DMS53 treated with DMSO at 0.1 percent for 48 hours (cell line): ENCODE measurements around the gene RPS3.

Experiments
- DNase-seq: peaks from one replicate; lab custom pipeline; 2025; ENCODE audit not compliant: unreplicated experiment; lab: John Stamatoyannopoulos, UW

RPS3 gene

DNA sequence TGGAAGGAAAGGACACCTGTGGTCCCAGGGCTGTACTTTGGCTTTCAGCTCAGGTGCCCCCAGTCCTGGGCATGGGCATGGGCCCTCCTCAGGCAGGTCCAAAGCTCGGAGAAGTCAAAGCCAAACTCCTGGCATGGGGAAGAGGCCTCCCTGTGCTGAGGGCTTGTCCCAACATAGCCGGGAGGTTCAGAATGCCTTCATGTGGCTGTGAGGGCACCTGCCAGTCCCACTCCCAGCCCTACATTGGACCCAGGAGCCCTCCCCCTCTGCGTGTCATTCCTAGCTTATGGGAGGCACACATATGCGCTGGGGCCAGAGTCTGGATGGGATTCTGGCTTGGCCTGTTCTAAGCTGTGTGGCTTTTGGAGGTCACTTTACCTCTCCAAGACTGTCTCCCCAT lies 34.7 kb downstream of the RPS3 start:
- DNase-seq, result no peak

GRCh38 chr11:75434886-75435570 lies 35.7 kb downstream of the RPS3 start:
- no peak for DNase-seq

DNA sequence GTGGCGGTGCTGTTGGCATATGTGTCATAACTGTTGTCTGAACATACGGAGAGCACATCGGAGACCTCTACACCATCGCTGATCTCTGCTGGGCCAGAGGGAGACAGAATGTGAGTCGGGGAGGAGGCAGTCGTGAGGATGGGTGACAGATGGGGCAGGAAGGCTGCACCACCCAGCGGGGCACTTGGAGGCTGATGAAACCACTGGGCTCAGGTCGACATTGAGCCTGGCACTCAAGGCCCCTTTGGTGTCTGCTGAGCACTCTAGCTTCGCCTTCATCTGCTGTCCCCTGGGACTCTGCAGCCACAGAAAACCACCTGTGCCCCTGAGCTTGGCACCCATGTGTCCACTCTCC lies 36.2 kb downstream of the RPS3 start:
- no peak for DNase-seq

DNA sequence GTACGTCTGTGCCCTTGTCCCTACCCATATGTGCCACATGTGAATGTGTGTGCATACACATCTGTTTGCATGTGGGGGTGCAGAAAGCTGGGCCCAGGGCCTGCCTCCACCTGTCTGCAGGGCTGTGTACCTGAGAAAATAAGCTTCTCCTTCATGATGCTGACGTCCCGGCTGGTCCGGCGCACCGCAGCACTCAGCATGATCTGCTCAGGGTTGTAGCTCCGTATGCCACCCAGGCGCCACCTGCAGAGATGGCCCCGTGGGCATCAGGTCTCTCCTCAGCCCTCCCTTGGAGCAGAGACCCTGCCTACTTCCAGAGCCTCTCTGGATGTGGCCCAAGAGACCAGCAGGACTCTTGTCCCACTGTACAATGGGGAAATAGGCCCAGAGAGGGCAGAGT lies 37.5 kb downstream of the RPS3 start:
- DNase-seq, result no peak

DNA sequence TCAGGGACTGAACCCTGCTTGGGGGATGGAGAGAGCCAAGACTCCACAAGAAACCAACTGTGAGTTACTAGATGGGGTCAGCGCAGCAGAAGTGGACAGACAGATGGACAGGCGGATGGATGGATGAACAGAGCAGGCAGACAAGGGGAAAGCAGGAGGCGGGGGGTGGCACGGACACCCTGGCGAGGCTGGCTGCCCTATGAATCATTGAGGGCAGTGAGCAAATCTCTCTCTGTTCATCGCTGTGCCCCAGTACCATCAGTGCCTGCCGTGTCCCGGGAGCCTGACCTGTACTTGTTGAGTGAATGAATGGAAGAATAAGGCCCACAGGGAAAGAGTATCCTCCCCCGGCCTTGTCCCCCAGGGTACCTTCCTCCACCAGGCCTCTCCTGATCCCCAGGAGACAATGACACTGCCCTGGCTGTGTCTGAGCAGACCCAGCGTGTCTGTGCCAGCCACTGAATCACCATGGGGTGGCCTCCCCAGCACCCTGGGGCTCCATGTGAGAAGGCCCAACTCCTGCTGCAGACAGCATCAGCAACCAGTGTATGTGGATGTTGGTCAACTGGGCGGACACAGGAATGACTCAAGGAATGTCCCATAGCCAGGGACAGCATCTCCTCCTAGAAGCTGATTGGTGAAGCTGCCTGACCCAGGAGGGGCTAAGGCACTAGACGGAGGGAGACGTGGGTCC lies 38.8 kb downstream of the RPS3 start:
- DNase-seq, result no peak

DNA sequence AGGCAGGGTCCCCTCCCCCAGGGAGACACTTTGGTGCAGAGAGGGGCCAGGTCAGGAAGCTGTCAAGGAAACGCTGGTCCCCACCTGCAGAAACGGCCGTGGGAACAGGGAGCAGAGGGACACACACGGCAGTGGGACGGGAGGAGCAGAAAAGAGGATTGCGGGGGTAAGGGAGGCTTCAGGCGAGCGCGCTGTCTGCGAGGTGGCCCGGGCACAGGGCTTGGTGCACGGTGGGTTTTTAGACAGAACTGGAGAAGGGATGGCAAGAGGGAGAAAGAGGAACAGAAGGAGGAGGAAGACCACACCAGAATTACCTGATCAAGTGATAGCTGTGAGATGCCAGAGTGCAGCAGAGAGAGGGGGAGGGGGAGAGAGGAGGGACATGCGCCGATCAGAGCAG lies 39.7 kb downstream of the RPS3 start:
- DNase-seq, result no peak

DNA sequence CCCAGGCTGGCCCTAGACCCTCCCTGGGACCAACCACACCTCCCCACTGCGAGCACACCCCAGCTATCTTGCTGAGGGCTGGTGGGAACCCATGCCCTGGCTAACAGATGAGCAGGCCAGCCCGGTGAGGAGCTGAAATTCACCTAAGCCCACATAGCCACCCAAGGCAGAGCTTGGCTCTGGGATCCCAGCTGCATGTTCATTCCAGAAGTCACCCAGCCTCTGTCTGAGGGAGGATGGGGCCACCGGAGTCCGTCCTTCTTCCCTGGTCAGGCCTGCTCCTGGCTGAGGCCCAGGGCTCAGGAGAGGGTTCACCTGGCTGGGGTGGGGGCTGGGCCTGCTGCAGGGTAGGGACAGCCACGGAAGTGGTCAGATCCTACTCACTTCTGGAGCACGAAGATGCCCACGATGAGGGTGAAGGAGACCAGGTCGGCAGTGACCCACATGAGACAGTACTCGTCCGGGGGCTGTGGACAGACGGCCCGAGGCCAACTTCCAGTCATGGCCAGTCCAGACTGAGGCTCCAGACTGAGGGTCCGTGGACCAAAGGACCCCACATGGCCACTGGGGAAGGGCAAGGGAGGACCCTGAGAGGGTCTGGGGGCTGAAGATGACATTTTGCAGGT lies 40.3 kb downstream of the RPS3 start:
- no peak for DNase-seq

- no peak for DNase-seq
Measured at GRCh38 chr11:75440960-75441803, 41.9 kb downstream of the RPS3 start.

DNA sequence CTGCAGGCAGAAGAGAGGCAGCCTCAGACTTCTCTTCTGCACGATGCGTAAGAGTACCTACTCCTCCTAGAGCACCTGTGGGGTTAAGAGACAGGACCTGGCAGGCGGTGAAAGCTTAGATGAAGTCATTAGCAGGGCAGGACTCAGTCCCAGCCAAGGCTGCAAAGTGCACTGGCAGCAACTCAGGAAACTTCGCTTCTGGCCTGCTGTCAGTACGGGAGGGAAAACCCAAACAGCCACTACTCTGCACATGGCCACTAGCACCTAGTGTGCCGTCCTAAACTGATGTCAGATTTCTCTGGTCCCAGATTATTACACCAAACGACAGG lies 42.5 kb downstream of the RPS3 start:
- no peak for DNase-seq

GRCh38 chr11:75442161-75442885 lies 43.0 kb downstream of the RPS3 start:
- DNase-seq, result no peak

- no peak for DNase-seq
Measured at GRCh38 chr11:75443043-75443442, 43.7 kb downstream of the RPS3 start.

GRCh38 chr11:75445315-75445953 lies 46.1 kb downstream of the RPS3 start:
- DNase-seq, result peak; percentile 47

GRCh38 chr11:75447415-75447814 lies 48.1 kb downstream of the RPS3 start:
- no peak for DNase-seq

GRCh38 chr11:75449271-75449670 lies 50.0 kb downstream of the RPS3 start:
- no peak for DNase-seq

DNA sequence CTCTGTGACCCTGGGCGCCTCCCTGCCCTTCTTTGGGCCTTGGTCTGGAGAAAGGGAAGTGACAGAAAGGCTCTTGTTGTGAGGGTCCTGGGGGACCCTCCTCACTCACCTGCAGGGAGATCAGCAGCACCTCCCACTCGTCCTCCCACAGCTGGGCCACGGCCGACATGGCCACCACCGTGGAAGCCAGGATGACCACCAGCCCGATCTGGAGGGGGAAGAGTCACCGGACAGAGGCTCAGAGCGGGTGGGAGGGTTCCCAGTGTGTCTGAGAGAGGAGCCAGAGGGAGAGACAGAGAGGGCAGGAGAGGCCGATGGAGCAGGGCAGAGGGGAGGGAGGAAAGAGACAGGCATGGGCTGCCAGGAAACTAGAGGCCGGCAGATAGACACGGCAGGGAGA lies 50.5 kb downstream of the RPS3 start:
- DNase-seq, result no peak

GRCh38 chr11:75450236-75450635 lies 50.9 kb downstream of the RPS3 start:
- no peak for DNase-seq

DNA sequence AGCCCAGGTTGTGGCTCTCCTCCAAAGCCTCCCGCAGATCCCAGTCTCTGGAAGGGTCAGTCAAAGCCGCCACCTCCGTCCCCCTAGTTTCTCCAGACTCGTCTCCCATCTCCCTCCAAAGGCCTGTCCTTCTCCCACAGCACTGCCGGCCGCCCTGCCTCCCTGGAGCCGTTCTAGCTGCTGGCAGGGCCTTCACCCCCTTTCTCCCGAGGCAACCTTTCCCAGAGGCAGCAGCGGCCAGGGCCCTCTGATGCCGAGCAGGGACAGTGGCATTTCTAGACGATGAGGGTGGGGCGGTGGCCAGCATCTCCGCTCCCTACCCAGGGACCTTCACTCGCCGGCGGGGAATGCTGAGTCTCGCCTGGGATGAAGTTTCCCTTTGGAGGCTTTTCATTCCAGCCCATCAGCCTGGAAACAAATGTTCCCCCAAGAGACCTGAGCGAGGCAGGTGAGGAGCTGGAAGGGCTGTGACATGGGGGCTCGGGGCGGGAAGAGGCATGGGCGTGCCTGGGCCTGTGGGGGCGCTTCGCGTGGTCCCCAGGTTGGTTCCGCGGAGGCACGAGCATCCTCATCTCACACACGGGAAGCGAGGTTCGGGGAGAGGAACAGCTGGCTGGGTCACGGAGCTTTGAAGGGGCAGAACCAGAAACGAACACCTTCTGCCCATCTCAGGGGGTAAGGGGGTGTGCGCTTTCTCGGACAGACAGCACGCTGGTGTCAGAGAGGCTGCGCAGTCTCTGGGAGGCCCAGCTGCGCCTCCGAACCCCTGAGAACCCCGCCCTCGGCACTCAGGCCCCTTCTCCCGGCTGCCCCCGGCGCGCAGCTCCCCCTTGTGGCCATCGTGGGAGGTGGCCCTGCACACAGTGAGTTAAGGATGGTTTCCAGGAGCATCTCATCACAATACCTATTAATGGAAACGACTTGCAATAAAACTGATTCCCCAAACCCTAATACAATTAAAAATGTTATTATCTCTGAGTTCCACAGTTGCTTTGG lies 51.8 kb downstream of the RPS3 start:
- no peak for DNase-seq

DNA sequence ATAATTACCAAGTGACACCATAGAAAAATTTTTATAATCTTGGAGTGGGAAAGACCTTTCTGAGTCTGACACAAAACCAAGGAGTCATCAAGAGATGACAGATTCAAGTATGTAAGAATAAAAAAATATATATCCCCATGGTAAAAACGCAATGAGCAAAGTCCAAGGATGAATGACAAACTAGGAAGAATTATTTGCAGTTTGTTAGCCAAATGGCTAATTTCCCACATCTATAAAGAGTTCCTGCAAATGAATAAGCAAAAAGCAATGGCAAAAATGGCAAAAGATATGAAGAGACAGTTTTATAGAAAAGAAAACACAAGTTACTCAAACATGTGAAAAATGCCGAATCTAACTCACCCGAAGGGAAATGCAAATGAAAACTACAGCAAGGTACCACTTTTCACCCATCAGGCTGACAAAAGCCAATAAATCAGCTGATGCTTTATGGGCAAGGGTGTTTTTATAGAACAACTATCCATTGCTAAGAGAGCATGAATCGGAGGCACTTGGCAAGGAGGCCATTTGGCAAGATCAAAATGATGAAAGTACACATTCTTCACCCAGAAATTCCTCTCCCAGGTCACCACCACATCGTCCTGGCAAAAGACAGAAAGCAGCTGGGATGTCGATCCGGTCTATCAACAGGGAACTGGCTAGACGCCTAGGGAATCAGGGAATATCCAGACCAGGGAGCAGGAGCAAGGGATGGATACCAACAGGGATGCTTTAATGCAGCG lies 54.8 kb downstream of the RPS3 start:
- no peak for DNase-seq

DNA sequence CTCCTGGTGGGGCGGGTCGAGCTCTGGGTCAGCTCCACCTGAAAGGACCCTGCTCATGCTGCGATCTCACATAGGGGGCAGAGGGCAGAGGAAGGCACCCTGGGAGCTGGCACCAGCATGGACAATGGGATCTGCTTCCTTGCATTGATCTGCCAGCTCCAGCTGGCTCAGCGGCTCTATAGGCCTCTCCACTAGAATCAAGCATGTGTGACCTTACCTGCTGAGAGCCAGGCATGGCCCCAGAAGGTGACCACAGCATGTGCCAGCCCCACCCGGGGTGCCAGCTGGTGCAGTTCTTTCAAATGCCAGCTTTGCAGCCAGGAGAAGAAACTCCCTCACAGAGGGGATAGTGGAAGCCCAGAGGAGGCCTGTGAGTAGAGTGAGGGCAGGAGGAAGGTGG lies 55.7 kb downstream of the RPS3 start:
- no peak for DNase-seq
